ENCODE results near the gene LRSAM1.

LRSAM1 gene

DNA sequence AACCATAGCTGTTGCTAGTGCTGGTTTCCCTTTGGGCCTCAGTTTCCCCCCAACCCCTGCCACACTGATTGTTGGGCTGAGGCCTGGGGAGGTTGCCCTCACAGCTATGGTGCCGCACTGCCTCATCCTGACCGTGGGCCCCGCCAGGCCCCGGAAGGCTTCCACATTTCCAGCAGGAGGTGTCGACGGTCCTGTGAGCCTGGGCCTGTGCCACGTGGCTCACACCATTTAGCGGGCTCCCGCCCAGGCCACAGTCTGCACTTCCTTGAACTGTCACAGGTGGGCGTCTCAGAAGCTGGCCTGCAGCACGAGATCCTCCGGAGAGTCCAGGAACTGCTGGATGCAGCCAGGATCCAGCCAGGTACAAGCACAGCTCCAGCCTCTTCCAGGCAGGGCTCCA lies 45.7 kb downstream of the LRSAM1 start:
- no peak for DNase-seq (ENCODE audit: low spot score)

DNA sequence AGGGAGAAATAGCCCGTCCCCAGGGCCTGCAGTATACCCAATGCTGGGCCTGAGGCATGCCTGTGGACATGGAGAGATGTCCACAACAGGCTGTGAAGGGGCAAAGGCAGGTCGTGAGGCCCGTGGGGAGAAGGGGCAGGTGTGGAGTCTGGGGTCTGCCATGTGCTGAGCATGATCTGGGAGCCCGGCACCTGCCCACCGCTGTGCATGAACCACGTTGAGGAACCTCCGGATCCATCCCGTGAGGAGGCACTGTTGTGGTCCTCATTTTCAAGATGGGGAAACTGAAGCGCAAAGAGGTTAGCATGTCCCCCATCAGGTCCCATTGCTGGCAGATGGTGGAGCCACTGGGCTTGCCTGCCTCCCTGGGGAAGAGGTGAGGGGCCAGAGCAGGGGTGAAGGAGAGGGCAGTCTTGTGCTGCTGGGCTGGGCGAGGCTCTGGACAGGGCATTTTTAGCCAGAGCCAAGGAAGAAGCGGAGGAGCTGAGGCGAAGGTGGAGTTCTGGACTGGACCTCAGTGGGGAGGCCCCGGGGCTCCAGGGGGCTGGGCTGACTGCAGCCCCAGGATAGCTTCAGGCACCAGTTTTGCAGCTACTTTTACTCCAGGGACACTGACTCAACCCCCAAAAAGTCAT lies 46.5 kb downstream of the LRSAM1 start:
- DNase-seq (ENCODE audit: low spot score): no peak

DNA sequence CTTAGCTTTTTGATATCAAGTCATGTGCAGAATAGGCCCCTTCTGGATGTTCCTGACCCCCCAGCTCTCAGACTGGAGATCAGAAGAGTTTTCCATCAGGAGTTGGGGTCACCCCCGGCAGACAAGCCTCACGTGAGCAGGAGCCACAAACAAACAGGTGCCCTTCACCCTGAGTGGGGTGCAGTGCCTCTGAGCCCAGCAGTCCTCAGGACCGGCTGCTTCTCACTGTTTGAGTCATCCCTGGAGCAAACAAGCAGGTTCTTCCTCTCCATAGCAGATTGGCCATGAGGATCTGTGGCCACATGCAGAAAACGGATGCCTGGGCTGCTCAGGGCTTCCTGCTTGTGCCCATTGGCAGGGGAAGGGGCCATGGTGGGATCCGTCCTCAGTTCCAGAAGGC lies 47.0 kb downstream of the LRSAM1 start:
- no peak for DNase-seq (ENCODE audit: low spot score)

DNA sequence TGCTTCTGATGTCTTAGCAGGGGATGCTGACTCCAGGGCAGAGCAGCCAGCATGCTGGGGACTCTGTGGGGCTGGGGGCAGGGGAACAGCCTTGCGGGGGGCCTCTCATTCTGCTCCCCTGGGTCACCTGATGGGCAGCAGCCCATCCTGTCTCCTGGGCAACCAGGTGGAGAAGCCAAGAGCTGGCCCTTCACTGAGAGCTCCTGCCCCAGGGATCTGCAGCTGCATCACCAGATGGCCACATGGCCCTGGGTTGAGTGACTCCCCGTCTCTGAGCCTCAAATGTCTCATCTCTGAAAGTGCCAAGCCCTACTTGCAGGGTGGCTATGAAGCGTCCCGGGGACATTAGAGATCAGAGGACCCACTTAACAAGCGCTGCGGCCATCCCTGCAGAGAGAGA lies 49.1 kb downstream of the LRSAM1 start:
- DNase-seq (ENCODE audit: low spot score): no peak

DNA sequence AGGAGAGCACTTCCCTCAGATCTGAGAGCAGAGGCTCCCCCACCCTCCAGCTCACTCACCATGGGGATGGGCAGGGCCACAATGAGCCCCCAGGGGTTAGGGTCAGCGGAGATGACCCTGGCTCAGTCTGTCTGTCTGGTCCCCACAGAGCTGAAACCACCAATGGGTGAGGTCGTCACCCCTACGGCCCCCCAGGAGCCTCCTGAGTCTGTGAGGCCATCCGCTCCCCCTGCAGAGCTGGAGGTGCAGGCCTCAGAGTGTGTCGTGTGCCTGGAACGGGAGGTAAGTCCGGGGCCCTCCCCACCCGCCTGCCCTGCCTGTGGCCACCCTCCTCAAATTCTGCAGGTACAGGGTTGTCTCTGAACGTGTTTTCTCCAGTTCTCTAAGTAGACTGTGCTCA lies 49.6 kb downstream of the LRSAM1 start:
- no peak for DNase-seq (ENCODE audit: low spot score)

DNA sequence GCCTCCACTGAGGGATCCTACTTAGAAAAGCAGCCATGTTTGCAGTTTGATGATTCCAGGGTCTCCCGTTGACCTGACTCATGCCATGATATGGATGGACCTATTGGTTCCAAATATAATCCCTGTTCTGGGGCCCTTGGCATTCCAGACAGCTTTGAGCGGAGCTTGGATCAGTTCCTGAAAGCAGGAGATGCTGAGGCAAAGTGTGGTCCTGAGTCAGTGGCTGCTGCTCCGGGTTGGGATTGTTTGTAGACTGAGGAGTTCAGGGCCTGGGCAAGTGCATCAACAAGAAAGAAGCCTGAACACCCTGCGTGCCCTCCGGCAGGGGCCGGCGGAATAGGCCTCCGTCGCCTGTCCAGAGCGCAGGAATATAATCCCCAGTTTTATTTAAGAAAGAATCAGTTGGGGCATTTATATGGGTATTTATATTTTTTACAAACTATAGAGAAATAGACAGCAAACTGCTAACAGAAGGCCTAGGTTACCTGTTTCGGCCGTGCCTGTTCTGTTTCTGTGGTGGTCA lies 50.6 kb downstream of the LRSAM1 start:
- DNase-seq (ENCODE audit: low spot score): no peak

DNA sequence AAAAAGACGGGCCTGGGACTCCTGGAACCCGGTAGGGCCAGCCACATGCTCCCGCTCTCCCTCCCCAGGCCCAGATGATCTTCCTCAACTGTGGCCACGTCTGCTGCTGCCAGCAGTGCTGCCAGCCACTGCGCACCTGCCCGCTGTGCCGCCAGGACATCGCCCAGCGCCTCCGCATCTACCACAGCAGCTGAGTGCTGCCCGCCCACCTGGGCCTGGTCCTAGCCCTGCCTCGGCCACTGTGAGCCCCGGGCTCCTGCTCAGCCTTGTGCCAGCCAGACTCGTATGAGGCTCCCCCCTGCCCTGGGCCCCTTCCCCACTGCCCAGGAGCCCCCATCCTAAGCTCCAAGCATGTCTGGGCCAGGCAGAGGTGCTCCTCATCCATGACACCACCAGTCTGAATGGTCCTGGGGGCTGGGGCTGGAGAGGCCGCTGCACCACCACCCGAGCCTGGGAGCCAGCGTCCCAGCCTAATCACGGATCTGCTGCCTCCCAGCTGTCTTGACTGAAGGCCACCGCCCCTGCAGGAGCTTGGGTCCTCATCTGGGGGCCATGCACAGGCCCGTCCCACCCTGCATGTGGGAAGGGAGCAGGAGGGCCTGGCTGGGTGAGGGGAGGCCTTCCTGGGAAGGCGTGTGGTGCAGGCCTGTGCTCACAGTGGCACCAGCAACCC lies 51.5 kb downstream of the LRSAM1 start:
- DNase-seq (ENCODE audit: low spot score): no peak

DNA sequence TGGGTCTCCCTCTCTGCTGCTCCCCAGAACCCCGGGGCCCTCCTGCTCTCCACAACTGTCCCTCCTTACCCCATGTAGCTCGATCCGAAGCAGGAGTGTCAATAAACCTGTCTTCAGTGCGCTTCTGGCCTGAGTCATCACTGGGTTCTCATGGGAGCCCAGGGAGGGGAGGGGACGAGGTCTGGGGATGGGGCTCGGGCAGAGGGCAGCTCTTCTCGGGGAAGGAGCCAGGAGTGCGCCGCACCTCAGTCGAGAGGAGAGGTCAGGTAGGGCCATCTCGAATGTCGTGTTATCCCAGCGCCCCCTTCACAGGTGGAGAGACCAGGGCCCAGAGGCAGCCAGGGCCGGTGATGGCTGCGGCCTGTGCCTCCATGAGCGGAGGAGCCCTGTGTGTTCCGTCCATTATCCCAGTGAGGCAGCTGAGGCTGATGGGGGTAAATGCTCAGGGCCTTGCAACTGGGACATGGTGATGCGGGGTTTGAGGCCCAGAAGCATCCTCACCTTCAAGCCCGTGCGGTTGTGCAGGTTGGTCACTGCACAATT lies 52.1 kb downstream of the LRSAM1 start:
- DNase-seq (ENCODE audit: low spot score): no peak

DNA sequence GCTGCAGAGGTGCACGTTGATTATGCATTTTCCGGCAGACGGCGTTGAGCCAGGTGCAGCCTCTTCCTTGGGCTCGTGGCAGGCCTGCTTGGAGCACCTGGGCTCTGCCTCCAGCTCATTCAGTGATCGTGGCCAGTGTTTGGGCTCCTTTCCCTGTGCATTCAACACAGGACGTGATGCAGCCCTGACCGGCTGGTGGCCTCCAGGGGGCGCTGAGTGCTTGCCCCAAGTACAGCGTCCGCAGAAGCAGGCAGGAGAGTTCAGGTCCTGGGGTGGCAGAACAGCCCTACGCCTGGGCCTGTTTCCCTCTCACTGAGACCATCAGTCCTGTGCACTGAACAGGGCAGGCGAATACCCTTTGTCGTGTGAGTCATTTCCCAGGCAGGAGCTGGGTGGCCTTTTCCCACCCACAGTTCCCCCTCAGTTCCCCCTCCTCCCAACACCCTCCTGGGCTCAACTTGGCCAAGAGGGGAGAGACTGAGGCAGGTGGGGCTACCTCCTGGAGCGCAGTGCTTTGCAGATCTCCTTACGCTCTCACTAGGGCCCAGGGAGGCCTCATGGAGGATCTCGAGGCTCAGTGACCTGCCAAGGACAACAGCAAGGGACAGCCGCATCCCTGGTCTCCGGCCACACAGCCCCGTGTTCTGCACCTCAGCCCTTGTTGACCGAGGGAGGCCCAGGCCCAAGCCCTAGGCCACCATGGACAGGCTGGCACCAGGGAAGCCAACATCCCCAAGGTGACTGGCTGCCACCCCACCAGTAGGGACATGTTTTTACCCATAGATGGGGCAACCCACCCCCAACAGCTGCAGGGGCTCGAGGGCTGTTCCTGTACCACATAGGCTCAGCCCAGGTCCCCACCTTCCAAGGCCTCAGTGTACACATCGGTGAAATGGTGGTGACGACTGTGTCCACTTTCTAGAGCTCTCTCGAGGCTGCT lies 52.9 kb downstream of the LRSAM1 start:
- peak; percentile 86 for DNase-seq (ENCODE audit: low spot score)

DNA sequence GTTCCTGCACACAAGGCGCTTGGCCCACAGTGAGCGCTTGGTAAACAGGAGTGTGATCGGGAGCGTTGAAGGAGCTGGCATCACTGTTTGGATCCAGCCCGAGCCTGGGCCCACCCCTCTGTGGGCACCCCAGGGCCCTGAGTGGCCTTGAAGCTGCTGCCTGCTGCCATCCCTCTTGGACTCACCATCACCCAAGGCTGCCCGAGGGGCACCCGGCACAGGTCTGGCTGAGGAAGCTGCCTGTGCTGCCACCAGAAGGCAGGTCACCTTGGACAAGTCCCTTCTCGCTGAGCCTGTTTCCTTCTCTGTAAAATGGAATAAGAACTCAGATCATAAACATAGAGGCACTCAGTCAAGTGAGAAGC lies 53.6 kb downstream of the LRSAM1 start:
- no peak for DNase-seq (ENCODE audit: low spot score)

DNA sequence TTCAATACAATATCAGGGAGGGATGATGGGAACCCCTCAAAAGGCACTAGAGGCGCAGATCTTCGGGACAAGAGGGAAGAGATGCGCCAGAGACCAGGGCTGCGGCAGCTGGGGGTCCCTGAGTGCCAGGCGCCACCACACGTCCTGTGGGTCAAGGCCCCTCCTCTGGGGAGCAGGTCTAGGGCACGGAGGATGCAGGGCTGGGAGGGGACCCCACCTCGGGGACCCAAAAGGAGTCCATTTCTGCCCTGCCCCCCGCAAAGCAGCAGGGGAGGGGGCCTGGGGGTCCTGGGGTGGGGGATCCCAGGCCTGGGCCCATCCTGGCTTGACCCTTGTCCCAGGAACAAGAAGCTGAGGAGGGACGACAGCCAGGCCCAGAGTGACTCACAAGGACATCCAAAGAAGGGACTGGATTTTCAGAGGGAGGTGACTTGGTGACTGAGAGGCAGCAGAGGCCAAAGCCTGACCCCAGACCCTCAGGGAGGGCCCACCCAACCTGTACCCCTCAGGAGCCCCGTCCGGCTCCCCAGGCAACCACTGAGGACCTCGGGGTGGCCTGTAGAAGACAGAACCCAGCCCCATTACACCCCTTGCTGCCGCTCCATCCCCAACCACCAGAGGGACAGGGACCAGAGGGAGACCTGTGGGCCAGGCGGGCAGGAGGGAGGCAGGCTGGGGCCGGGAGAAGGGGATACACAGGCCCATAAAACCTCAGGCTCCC lies 54.2 kb downstream of the LRSAM1 start:
- DNase-seq (ENCODE audit: low spot score): no peak

DNA sequence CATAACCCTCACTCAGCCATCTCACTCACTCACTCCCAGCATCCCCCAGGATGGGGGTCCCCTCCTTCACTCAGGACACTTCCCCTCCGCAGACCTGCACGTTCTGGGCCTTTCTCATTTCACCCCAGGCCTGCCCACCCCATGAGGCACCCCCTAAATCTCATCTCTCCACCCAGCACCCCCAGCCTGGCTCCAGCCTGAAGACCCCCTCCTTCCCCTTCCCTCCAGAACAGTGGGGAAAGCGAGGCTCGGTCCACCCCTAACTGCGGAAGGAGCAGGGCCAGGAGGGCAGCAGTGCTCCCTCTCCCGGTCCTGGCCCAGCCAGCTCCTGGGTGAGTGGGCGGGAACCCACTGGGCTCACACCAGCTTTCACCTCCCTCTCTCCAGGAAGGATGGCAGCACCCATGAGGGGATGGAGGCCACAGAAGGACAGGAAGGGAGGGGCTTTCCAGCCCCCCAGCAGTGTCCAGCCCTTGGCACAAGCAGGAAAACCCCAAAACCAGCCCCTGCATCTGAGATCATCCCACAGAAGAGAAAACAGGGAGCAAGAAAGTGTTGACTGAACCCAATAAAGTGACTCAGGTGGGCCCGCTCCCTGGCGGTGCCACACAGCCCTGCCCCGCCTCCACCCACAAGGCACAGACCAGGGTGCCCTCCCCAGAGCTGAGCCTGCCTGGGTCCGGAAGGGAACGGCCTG lies 55.0 kb downstream of the LRSAM1 start:
- no peak for DNase-seq (ENCODE audit: low spot score)

DNA sequence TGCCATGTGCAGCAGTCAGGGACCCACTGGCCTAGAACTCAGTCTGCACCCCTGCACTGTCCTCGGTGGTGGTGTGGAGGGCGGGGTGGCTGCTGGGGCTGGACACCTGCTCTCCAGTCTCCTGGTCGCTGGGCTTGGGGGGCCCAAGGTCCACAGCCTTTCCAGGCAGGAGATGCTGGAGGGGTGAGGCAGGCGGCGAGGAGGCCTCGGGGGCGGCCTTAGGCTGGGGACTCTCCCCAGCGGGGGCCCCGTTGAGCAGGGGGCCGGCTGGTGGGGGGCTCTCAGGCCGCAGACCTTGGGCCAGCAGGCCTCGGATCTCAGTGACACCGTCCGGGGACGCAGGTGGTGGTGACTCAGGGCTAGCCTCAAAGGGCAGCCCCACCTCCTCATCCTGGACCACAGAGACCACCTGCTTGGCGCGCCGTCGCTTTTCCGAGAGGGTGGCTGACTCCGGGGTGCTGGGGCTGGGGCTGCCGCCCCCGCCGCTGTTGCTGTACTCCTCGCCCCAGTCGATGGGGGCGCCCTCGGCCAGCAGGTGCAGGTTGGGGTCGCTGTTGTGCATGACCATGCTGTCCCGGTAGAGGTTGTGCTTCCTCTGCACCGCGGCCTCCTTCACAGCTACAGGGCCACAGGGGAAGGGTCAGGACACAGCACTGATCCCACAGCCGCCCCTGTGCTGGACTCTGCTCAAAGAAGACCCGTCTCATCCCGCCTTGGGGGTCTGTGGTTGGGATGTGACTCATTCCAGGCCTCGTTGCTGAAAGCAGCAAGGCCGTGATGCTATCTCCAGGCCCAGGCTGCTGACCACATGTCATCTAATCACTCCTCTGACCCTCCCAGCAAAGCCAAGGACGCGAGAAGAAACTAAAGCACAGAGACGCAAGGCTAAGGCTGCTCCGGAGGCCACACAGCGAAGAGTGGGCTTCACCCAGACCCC lies 55.8 kb downstream of the LRSAM1 start:
- no peak for DNase-seq (ENCODE audit: low spot score)

DNA sequence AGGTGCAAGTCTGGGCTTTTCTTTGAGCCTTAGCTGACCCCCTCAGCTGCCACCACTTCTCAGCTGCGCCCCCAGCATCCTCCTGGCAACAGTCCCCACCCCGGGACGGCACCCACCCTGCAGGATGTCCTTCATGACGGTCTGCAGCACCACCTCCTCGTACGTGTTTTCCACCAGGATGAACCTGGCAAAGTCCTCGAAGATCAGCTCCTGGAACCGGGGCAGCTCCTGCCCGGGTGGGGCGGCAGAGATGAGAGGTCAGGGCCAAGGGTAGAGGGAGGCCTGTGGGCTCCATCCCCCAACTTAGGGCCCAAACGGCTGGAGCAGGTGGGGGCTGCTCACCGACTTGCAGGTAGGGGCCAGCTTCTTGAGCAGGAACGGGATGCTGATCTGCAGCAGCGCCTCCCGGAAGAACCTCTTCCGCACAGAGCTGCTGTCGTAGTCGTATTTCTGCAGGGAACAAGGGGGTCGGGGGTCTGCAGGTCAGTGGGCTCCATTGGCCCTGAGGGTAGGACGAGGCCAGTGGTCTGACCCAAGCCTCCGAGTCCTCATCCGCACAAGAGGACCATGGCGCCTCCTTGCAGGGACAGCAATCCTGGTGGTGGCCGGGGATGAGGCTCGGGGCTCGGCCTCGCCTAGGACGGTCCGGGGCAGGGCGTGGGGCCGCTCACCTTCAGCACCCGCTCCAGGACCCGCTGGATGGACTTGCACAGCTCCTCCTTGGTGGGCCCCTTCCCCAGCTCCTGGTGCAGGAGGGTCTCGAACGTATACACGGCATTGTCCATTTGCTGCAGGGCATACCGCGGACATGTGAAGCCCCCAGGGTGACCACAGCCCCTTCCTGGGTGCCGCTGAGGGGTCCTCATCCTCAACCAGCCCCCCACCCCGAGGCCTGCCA lies 56.7 kb downstream of the LRSAM1 start:
- DNase-seq (ENCODE audit: low spot score): no peak

DNA sequence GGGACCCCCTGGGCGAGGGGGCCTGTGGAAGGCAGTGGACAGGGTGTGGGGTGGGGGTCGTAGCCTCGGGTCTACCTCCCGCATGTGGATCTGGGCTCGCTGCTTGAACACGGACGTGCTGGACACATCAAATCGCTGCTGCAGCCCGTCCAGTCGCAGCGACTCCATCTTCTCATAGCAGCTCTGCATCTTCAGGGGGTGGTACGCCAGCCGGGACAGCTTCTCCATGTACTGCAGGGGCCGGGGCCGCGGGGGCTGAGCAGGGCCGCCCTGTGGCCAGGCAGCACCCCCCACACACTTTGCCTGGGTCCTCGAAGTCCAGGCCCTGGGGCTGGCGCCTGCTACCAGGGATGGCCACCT lies 57.6 kb downstream of the LRSAM1 start:
- DNase-seq (ENCODE audit: low spot score): no peak

DNA sequence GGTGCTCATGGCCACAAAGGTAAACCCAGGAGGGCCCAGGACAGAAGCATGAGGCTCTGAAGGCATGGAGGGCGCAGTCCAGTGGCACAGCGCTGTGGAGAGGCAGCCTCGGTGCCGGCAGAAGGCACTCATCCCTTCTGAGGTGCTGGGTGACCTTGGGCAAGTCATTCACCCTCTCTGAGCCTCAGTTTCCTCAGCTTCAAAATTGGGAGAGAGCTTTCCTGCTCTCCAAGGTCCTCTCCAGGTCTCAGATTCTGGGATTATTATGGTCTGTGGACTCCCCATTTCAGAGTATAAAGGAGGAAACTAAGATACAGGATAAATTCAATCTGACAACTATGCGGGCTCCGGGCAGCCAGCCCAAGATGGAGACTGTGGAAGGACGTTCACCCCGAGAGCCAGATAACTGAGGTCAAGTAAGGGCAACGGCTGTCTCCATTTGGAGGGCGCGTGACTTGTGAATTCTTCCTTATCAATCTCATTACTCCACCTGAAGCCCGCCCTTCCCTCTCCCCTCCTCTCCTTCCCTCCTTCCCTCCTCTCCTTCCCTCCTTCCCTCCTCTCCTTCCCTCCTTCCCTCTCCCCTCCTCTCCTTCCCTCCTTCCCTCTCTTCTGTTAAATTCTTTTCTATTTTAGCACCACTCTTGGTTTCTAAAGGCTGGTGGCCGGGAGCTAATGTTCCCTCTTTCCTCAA lies 58.1 kb downstream of the LRSAM1 start:
- DNase-seq (ENCODE audit: low spot score): no peak

DNA sequence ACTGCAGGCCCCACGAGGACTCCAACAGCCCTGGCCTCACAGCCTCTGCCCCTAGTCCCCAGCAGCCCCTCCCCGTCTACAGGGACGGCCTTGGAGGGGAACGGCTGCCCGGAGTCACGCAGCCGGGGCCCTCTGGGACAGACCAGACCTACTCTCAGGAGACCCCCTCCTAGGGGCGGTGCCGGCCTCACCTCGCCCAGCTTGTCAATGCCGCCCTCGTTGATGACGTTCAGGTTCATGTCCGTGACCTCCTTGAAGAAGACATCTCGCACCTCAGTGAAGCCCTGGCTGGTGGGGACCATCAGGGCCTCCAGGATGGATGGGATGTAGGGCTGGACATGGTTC lies 58.6 kb downstream of the LRSAM1 start:
- DNase-seq (ENCODE audit: low spot score): no peak

DNA sequence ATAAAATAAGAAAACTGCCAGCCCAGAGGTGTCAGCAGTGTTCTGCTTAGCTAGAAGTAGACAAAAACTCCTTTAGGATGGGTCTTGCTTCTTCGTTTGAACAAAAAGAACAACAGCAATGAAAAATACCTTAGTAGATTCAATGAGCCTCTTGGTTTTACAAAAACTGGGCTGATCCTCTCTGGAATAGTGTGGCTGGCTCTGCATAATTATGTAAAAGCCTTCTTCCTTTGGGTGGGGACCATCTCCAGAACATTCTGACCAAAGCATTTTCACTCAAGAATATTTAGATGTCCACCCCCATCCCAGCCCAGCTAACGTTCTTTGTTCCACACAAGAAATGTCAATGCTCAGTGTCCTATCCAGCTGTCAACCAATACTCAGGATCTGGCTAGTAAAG lies 63.2 kb downstream of the LRSAM1 start:
- no peak for DNase-seq (ENCODE audit: low spot score)

Measured in left forelimb (tissue), 1 donor.